HFFc6 (cell line): ENCODE data around the gene RGS6. TPM values are rescaled to one million over a fixed set of nuclear protein-coding genes. Genes with fewer than 3 reads are reported as not detected.

Experiments
- DNase-seq: peaks from one replicate; pipeline ENCODE4 v3.0.0-alpha.2; 2018
- H3K27ac Mint-ChIP-seq: 2 replicates; pipeline ENCODE4 v1.8.0; 2020; ENCODE audit warnings: mild to moderate bottlenecking, mixed read lengths
- H3K27me3 Mint-ChIP-seq: 2 replicates; pipeline ENCODE4 v1.8.0; 2021; ENCODE audit warnings: mild to moderate bottlenecking, moderate library complexity, mixed read lengths; ENCODE audit not compliant: insufficient read depth
- H3K36me3 Mint-ChIP-seq: 2 replicates; pipeline ENCODE4 v1.8.0; 2021; ENCODE audit warnings: low read depth, mixed read lengths
- H3K4me1 Mint-ChIP-seq: 2 replicates; pipeline ENCODE4 v1.8.0; 2020; ENCODE audit warnings: low read depth, mixed read lengths
- H3K4me3 Mint-ChIP-seq: 2 replicates; pipeline ENCODE4 v1.8.0; 2020; ENCODE audit warnings: mild to moderate bottlenecking, moderate library complexity, mixed read lengths
- H3K9me3 Mint-ChIP-seq: 2 replicates; pipeline ENCODE4 v1.8.0; 2020; ENCODE audit warnings: mild to moderate bottlenecking, mixed read lengths
- CTCF ChIP-seq: fragments of 200-600 bp; sonication (generic); IDR thresholded peaks from 2 replicates; pipeline ENCODE4 v1.5.0; 2021; ENCODE audit warnings: antibody characterized with exemption, mild to moderate bottlenecking
- total RNA-seq, 6 experiments: library from RNA; stranded (reverse); fragmentation: NEBNext Ultra II Directional; extraction: Animal tissue kit (Norgen Biotek cat#: 25700); gene quantifications; 2 replicates in 1 of 6; 3 replicates in 5 of 6; pipeline ENCODE4 v1.2.3, GENCODE V29; 2021

The RGS6 gene
- total RNA-seq, 6 experiments from 2014 or later = not detected

DNA sequence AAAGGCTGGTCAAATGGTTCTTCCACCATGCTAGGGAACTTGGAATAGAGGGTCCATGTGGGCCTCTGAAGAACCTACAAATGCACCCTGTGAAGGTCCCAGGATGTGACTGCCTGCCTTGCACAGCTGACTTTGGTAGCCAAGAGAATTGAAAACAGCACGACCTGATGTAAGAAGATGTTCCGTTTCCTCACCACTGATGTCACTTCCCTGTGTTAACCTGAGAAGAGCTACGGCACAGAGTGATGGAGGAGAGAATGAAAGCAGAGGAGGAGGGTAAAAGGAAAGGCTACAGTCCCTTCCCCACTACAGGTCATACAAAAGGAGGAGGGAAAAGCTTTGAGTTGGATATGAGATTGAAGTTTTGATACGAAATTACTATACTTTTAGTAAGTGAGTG, 328.8 kb downstream of the RGS6 start:
- H3K36me3 Mint-ChIP-seq = peaks cover 5% of the 10 kb centered on the region; the same call in 1 of the 2 replicates
- no peaks in the 10 kb centered on the region; the same call in 1 of the 2 replicates for H3K27me3 Mint-ChIP-seq
- no peak for DNase-seq
- no peak for TF ChIP-seq CTCF
- H3K4me3 Mint-ChIP-seq = no peak overlapping the region
- no peaks in the 10 kb centered on the region for H3K4me1 Mint-ChIP-seq
- peaks cover 44% of the 10 kb centered on the region for H3K9me3 Mint-ChIP-seq
- H3K27ac Mint-ChIP-seq = no peak overlapping the region

GRCh38 chr14:72262771-72263170, 330.5 kb downstream of the RGS6 start:
- Mint-ChIP-seq H3K27ac (no peak overlapping the region), H3K27me3 (no peaks in the 10 kb centered on the region; the same call in 1 of the 2 replicates)

GRCh38 chr14:72264716-72265115, 332.5 kb downstream of the RGS6 start:
- TF ChIP-seq CTCF = no peak
- H3K4me3 Mint-ChIP-seq = no peak overlapping the region
- peaks cover 5% of the 10 kb centered on the region; the same call in 1 of the 2 replicates for H3K36me3 Mint-ChIP-seq
- no peaks in the 10 kb centered on the region; the same call in 1 of the 2 replicates for H3K27me3 Mint-ChIP-seq
- peaks cover 51% of the 10 kb centered on the region for H3K9me3 Mint-ChIP-seq
- no peaks in the 10 kb centered on the region for H3K4me1 Mint-ChIP-seq
- no peak overlapping the region for H3K27ac Mint-ChIP-seq
- no peak for DNase-seq

More at GRCh38 chr14:72262771-72263170, 330.5 kb downstream of the RGS6 start:
- DNase-seq = no peak
- Mint-ChIP-seq H3K9me3 (peaks cover 47% of the 10 kb centered on the region), H3K36me3 (peaks cover 5% of the 10 kb centered on the region; the same call in 1 of the 2 replicates), H3K4me3 (no peak overlapping the region), H3K4me1 (no peaks in the 10 kb centered on the region)
- no peak for TF ChIP-seq CTCF

DNA sequence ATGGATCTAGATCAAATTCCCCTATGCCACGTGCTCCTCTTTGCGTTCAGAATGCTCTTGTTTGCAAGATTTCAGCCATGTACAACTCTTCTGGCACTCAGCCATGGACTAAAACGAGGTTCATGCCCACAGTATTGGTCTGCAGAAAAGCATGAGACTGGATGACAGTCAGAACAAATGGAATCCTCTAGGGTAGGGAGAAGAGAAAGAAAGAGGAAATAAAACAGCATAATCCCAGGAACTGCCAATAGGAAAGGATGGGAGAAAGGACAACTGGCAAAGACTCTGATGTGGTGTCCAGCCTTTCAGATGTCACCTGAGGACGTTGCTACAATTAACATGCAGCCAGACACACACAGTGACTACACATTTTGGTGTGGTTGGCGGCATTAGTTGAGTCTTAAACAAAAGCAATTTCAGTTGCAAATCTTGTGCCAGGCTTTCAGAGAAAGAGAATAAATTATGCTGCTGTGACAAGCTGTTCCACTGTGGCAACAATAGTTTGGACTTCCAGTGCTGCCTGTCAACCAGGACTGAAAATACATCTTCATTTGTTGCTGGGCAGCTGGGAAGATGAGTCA, 338.0 kb downstream of the RGS6 start:
- DNase-seq = no peak
- H3K4me3 Mint-ChIP-seq = no peak overlapping the region
- H3K4me1 Mint-ChIP-seq = no peaks in the 10 kb centered on the region
- no peak for TF ChIP-seq CTCF
- no peaks in the 10 kb centered on the region for H3K36me3 Mint-ChIP-seq
- H3K27me3 Mint-ChIP-seq = no peaks in the 10 kb centered on the region
- H3K27ac Mint-ChIP-seq = no peak overlapping the region
- peaks cover 39% of the 10 kb centered on the region for H3K9me3 Mint-ChIP-seq

DNA sequence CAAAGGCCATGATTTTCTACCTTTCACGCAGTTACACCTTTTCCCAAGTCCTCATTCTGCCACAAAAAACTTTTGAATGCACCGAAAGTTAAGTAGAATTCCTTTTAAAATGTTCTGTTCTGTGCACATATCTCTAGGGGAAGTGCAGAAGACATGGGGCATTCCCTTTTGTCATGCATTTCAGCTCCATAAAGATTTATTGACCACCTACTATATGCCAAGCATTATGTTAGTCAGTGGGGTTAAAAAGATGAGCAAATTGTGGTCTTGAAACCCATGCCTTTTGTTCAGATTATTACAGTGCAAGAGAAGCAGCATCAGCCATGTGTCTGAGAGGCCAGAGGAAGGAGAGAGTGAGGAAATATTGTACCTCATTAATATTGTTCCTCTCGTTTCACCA, 338.5 kb downstream of the RGS6 start:
- Mint-ChIP-seq H3K4me3 (no peak overlapping the region), H3K9me3 (peaks cover 34% of the 10 kb centered on the region), H3K4me1 (no peaks in the 10 kb centered on the region), H3K27me3 (no peaks in the 10 kb centered on the region), H3K27ac (no peak overlapping the region), H3K36me3 (no peaks in the 10 kb centered on the region)
- DNase-seq = no peak
- no peak for TF ChIP-seq CTCF
